ENCODE results near the gene ETFBKMT.

ETFBKMT gene

DNA sequence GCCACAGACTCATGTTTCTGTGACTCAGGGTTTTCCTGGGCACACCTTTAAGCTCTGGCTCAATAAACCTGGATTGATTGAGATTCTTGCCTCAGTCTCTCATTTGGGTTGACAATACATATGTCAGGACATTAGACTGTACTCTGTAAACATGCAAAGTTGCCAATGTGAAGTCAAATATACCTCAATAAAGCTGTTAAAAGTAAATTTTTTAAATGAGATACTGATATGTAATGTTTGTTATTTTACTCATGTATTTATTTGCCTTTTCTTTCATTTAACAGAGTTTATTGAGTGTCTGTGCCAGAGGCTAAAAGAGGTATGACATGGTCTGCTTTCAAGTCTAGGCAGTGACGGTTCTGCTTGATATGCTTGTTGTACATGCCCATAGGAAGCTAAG is 3.7 kb upstream of the ETFBKMT start:
- H3F3A ChIP-seq (ENCODE audit: control insufficient read depth, insufficient read depth), result peaks cover 3% of the 10 kb centered on the region; the same call in 1 of the 2 replicates
- no peaks in the 10 kb centered on the region for H3K27me3 ChIP-seq (ENCODE audit: control insufficient read depth, low read length)

DNA sequence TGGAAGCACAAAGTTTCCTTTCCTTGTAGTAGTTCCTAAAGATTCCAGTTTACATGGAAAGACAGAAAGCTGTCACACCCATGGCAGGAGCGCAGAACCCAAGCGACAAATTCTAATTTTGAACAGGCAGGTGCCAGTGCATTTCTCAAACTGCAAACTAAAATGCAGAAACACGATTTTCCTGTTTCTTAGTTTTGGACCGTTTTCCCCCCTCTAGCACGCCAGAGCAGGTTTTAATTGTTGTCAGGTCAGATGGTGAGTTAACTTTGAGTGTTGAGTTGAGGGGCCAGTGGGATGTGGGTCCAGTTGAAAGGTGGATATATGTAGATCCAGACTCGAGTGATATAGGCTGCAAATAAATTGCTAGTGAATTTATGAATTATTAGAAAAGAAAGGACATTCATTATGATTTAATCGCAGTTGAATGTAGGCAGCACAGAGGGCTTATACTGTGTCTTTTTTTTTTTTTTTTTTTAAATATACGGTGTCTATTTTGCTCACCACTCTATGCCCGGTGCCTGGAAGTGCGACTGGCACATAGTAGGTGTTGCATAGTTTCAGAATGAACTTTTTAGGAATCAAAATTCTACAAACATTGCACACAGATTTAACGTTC is 909 bp upstream of the ETFBKMT start:
- peaks cover 3% of the 10 kb centered on the region; the same call in 1 of the 2 replicates for H3K36me3 ChIP-seq (ENCODE audit: control insufficient read depth, low read length)
- H3K9me3 ChIP-seq (ENCODE audit: control insufficient read depth, insufficient read depth, low read length), result no peaks in the 10 kb centered on the region
- H3K4me3 ChIP-seq (ENCODE audit: low read length), result peak overlapping the region; percentile 100
- no peaks in the 10 kb centered on the region for H3K27me3 ChIP-seq (ENCODE audit: control insufficient read depth, low read length)
- H3K27ac ChIP-seq (ENCODE audit: low read depth, low read length), result peak overlapping the region; percentile 83; the same call in 1 of the 2 replicates
- no peaks in the 10 kb centered on the region for H4K20me1 ChIP-seq (ENCODE audit: control insufficient read depth, insufficient read depth, low read depth, low read length)
- H3K79me2 ChIP-seq (ENCODE audit: control insufficient read depth, low read length), result no peaks in the 10 kb centered on the region
- peak overlapping the region; percentile 97 for H3K4me2 ChIP-seq (ENCODE audit: low read length)
- H3F3A ChIP-seq (ENCODE audit: control insufficient read depth, insufficient read depth), result peaks cover 5% of the 10 kb centered on the region; the same call in 1 of the 2 replicates
- no peaks in the 10 kb centered on the region for H3K9me2 ChIP-seq (replicated peaks; ENCODE audit: control insufficient read depth, low read length)
- no peak for TF ChIP-seq EZH2phosphoT487 (IDR thresholded peaks at IDR 0.05; ENCODE audit: borderline replicate concordance, low read length)
- peaks cover 18% of the 10 kb centered on the region for H3K4me1 ChIP-seq (ENCODE audit: control insufficient read depth, low read length)

More for the DNA sequence above, 3.7 kb upstream of the ETFBKMT start:
- Histone ChIP-seq H3K4me3 (ENCODE audit: low read length) (no peak overlapping the region), H3K27ac (ENCODE audit: low read depth, low read length) (no peak overlapping the region), H3K4me2 (ENCODE audit: low read length) (no peak overlapping the region), H3K79me2 (ENCODE audit: control insufficient read depth, low read length) (no peaks in the 10 kb centered on the region), H3K36me3 (ENCODE audit: control insufficient read depth, low read length) (peaks cover 3% of the 10 kb centered on the region; the same call in 1 of the 2 replicates), H3K9me3 (ENCODE audit: control insufficient read depth, insufficient read depth, low read length) (no peaks in the 10 kb centered on the region), H3K4me1 (ENCODE audit: control insufficient read depth, low read length) (peaks cover 31% of the 10 kb centered on the region), H4K20me1 (ENCODE audit: control insufficient read depth, insufficient read depth, low read depth, low read length) (no peaks in the 10 kb centered on the region), H3K9me2 (replicated peaks; ENCODE audit: control insufficient read depth, low read length) (no peaks in the 10 kb centered on the region)
- TF ChIP-seq, protein P1, sequence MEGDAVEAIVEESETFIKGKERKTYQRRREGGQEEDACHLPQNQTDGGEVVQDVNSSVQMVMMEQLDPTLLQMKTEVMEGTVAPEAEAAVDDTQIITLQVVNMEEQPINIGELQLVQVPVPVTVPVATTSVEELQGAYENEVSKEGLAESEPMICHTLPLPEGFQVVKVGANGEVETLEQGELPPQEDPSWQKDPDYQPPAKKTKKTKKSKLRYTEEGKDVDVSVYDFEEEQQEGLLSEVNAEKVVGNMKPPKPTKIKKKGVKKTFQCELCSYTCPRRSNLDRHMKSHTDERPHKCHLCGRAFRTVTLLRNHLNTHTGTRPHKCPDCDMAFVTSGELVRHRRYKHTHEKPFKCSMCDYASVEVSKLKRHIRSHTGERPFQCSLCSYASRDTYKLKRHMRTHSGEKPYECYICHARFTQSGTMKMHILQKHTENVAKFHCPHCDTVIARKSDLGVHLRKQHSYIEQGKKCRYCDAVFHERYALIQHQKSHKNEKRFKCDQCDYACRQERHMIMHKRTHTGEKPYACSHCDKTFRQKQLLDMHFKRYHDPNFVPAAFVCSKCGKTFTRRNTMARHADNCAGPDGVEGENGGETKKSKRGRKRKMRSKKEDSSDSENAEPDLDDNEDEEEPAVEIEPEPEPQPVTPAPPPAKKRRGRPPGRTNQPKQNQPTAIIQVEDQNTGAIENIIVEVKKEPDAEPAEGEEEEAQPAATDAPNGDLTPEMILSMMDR (IDR thresholded peaks at IDR 0.05; ENCODE audit: low read depth, low read length, poor library complexity, severe bottlenecking), result no peak
- no peak for TF ChIP-seq EZH2phosphoT487 (IDR thresholded peaks at IDR 0.05; ENCODE audit: borderline replicate concordance, low read length)

GRCh38 chr12:31662176-31662849 is 2.8 kb downstream of the ETFBKMT start:
- Histone ChIP-seq H3K79me2 (ENCODE audit: control insufficient read depth, low read length) (no peaks in the 10 kb centered on the region), H3K9me2 (replicated peaks; ENCODE audit: control insufficient read depth, low read length) (no peaks in the 10 kb centered on the region), H3K36me3 (ENCODE audit: control insufficient read depth, low read length) (peaks cover 3% of the 10 kb centered on the region; the same call in 1 of the 2 replicates), H3K27me3 (ENCODE audit: control insufficient read depth, low read length) (no peaks in the 10 kb centered on the region), H3K27ac (ENCODE audit: low read depth, low read length) (no peak overlapping the region), H3K4me1 (ENCODE audit: control insufficient read depth, low read length) (peaks cover 17% of the 10 kb centered on the region), H3K9me3 (ENCODE audit: control insufficient read depth, insufficient read depth, low read length) (no peaks in the 10 kb centered on the region), H3K4me2 (ENCODE audit: low read length) (no peak overlapping the region), H4K20me1 (ENCODE audit: control insufficient read depth, insufficient read depth, low read depth, low read length) (no peaks in the 10 kb centered on the region), H3K4me3 (ENCODE audit: low read length) (no peak overlapping the region), H3F3A (ENCODE audit: control insufficient read depth, insufficient read depth) (peaks cover 5% of the 10 kb centered on the region; the same call in 1 of the 2 replicates)
- TF ChIP-seq, protein P1 (IDR thresholded peaks at IDR 0.05; ENCODE audit: low read depth, low read length, poor library complexity, severe bottlenecking), result no peak
- TF ChIP-seq EZH2phosphoT487 (IDR thresholded peaks at IDR 0.05; ENCODE audit: borderline replicate concordance, low read length), result no peak

- H3F3A ChIP-seq (ENCODE audit: control insufficient read depth, insufficient read depth), result peaks cover 5% of the 10 kb centered on the region; the same call in 1 of the 2 replicates
- TF ChIP-seq, protein P1 (IDR thresholded peaks at IDR 0.05; ENCODE audit: low read depth, low read length, poor library complexity, severe bottlenecking), result no peak
- no peak for TF ChIP-seq EZH2phosphoT487 (IDR thresholded peaks at IDR 0.05; ENCODE audit: borderline replicate concordance, low read length)
- no peaks in the 10 kb centered on the region for H4K20me1 ChIP-seq (ENCODE audit: control insufficient read depth, insufficient read depth, low read depth, low read length)
- H3K36me3 ChIP-seq (ENCODE audit: control insufficient read depth, low read length), result peaks cover 3% of the 10 kb centered on the region; the same call in 1 of the 2 replicates
- no peak overlapping the region for H3K27ac ChIP-seq (ENCODE audit: low read depth, low read length)
- no peak overlapping the region for H3K4me2 ChIP-seq (ENCODE audit: low read length)
- peaks cover 12% of the 10 kb centered on the region for H3K4me1 ChIP-seq (ENCODE audit: control insufficient read depth, low read length)
- no peaks in the 10 kb centered on the region for H3K27me3 ChIP-seq (ENCODE audit: control insufficient read depth, low read length)
- no peaks in the 10 kb centered on the region for H3K9me2 ChIP-seq (replicated peaks; ENCODE audit: control insufficient read depth, low read length)
- H3K79me2 ChIP-seq (ENCODE audit: control insufficient read depth, low read length), result no peaks in the 10 kb centered on the region
- no peak overlapping the region for H3K4me3 ChIP-seq (ENCODE audit: low read length)
- H3K9me3 ChIP-seq (ENCODE audit: control insufficient read depth, insufficient read depth, low read length), result no peaks in the 10 kb centered on the region
Measured at GRCh38 chr12:31663576-31663975, 4.1 kb downstream of the ETFBKMT start.

All from DOHH2 (cell line).